ENCODE data around the gene CDAN1. TPM values are rescaled to one million over a fixed set of nuclear protein-coding genes. Genes with fewer than 3 reads are reported as not detected.
"Not testable (repeated sequence)": the region's sequence is repeated elsewhere in the genome, so short reads cannot be mapped to it uniquely, and the experiment has no call there.

Gene CDAN1
- total and polyA plus RNA-seq, 7 donors, result 3.7 to 7.9 (median 5.2) TPM

GRCh38 chr15:42691308-42691707 lies 45.6 kb downstream of the CDAN1 start:
- no peaks in the 10 kb centered on the region for H3K9me3 ChIP-seq
- WGBS, 3 donors, result 89 to 93% (median 89%) methylated on average over 4 of the region's 4 CpGs
- no peak overlapping the region for H3K4me3 ChIP-seq
- no peak for ATAC-seq
- no peaks in the 10 kb centered on the region for H3K4me1 ChIP-seq
- H3K36me3 ChIP-seq (ENCODE audit: insufficient read depth in 1 of 2, low read depth in 1 of 2), result peaks cover 0 to 42% of the 10 kb centered on the region in 2 donors
- DNase-seq, result no peak
- intact Hi-C loops (cut with DNase I), result no loop called here
- no peaks in the 10 kb centered on the region for H3K27me3 ChIP-seq (ENCODE audit: insufficient read depth in 3 of 3, low read length in 2 of 3)
- no peak overlapping the region for H3K27ac ChIP-seq
- TF ChIP-seq CTCF (IDR thresholded peaks at IDR 0.05), result no peak

- Histone ChIP-seq H3K9me3 (no peaks in the 10 kb centered on the region), H3K4me1 (no peaks in the 10 kb centered on the region), H3K36me3 (ENCODE audit: insufficient read depth in 1 of 2, low read depth in 1 of 2) (peaks cover 0 to 55% of the 10 kb centered on the region in 2 donors), H3K4me3 (no peak overlapping the region), H3K27ac (no peak overlapping the region), H3K27me3 (ENCODE audit: insufficient read depth in 3 of 3, low read length in 2 of 3) (no peaks in the 10 kb centered on the region)
- DNase-seq, result no peak
- WGBS, 3 donors, result 85 to 96% (median 88%) methylated on average over 3 of the region's 3 CpGs
- ATAC-seq, result no peak
- no peak for TF ChIP-seq CTCF (IDR thresholded peaks at IDR 0.05)
- intact Hi-C loops (cut with DNase I), result no loop called here
Measured at GRCh38 chr15:42688301-42688700, 48.6 kb downstream of the CDAN1 start.

- Histone ChIP-seq H3K27me3 (ENCODE audit: insufficient read depth in 3 of 3, low read length in 2 of 3) (no peaks in the 10 kb centered on the region), H3K4me1 (no peaks in the 10 kb centered on the region), H3K36me3 (ENCODE audit: insufficient read depth in 1 of 2, low read depth in 1 of 2) (peaks cover 0 to 60% of the 10 kb centered on the region in 2 donors), H3K27ac (no peak overlapping the region), H3K9me3 (no peaks in the 10 kb centered on the region), H3K4me3 (no peak overlapping the region)
- DNase-seq (no peak), ATAC-seq (no peak)
- WGBS, 3 donors, result 95 to 99% (median 96%) methylated on average over 4 of the region's 4 CpGs
- intact Hi-C loops (cut with DNase I), result no loop called here
- no peak for TF ChIP-seq CTCF (IDR thresholded peaks at IDR 0.05)
Measured at GRCh38 chr15:42687740-42688139, 49.2 kb downstream of the CDAN1 start.

- Histone ChIP-seq H3K27ac (no peak overlapping the region), H3K4me1 (no peaks in the 10 kb centered on the region), H3K4me3 (no peak overlapping the region), H3K9me3 (no peaks in the 10 kb centered on the region), H3K27me3 (ENCODE audit: insufficient read depth in 3 of 3, low read length in 2 of 3) (no peaks in the 10 kb centered on the region), H3K36me3 (ENCODE audit: insufficient read depth in 1 of 2, low read depth in 1 of 2) (peaks cover 0 to 67% of the 10 kb centered on the region in 2 donors)
- 94 to 95% (median 95%) methylated on average over 8 of the region's 8 CpGs for WGBS, 3 donors
- no peak for ATAC-seq
- DNase-seq, result no peak
- intact Hi-C loops (cut with DNase I), result no loop called here
- no peak for TF ChIP-seq CTCF (IDR thresholded peaks at IDR 0.05)
Measured at GRCh38 chr15:42686281-42686680, 50.6 kb downstream of the CDAN1 start.

- no peaks in the 10 kb centered on the region for H3K4me1 ChIP-seq
- intact Hi-C loops (cut with DNase I), result no loop called here
- no peak overlapping the region for H3K27ac ChIP-seq
- no peak for ATAC-seq
- 91 to 95% (median 93%) methylated on average over 6 of the region's 6 CpGs for WGBS, 3 donors
- no peaks in the 10 kb centered on the region for H3K27me3 ChIP-seq (ENCODE audit: insufficient read depth in 3 of 3, low read length in 2 of 3)
- H3K9me3 ChIP-seq, result no peaks in the 10 kb centered on the region
- DNase-seq, result no peak
- no peak overlapping the region for H3K4me3 ChIP-seq
- H3K36me3 ChIP-seq (ENCODE audit: insufficient read depth in 1 of 2, low read depth in 1 of 2), result peaks cover 0 to 81% of the 10 kb centered on the region in 2 donors
- no peak for TF ChIP-seq CTCF (IDR thresholded peaks at IDR 0.05)
Measured at GRCh38 chr15:42681119-42681518, 55.8 kb downstream of the CDAN1 start.

GRCh38 chr15:42680142-42680482 lies 56.8 kb downstream of the CDAN1 start:
- intact Hi-C loops (cut with DNase I), result not testable (repeated sequence)
- peaks cover 0 to 84% of the 10 kb centered on the region in 2 donors for H3K36me3 ChIP-seq (ENCODE audit: insufficient read depth in 1 of 2, low read depth in 1 of 2)

More at GRCh38 chr15:42680142-42680482, 56.8 kb downstream of the CDAN1 start:
- DNase-seq; ATAC-seq; H3K4me3 ChIP-seq; H3K9me3 ChIP-seq; H3K27me3 ChIP-seq (ENCODE audit: insufficient read depth in 3 of 3, low read length in 2 of 3); H3K27ac ChIP-seq; H3K4me1 ChIP-seq: not testable (repeated sequence)
- WGBS, 3 donors, result 92 to 98% (median 93%) methylated on average over 5 of the region's 5 CpGs
